Measurements from ENCODE around the gene AGBL1.

GRCh38 chr15:86183596-86184491 is 104.2 kb downstream of the AGBL1 start:
- TF ChIP-seq CTCF (IDR thresholded peaks at IDR 0.05) (no peak), POLR2A (IDR thresholded peaks at IDR 0.05) (no peak)

Measured in transverse colon (tissue), 3 donors.